Measurements from ENCODE around the gene C6orf118. TPM values are rescaled to one million over a fixed set of nuclear protein-coding genes. Genes with fewer than 3 reads are reported as not detected.

The C6orf118 gene
- total RNA-seq, 6 donors from 2014 or later = 3.5 to 48.3 (median 13.8) TPM; not detected in 1

GRCh38 chr6:165274611-165275010, 34.8 kb downstream of the C6orf118 start:
- no peaks in the 10 kb centered on the region for H3K27me3 ChIP-seq
- WGBS, 2 donors = 86 to 87% methylated on average over 3 of the region's 3 CpGs
- DNase-seq (no peak), ATAC-seq (ENCODE audit: low FRiP score in 2 of 2) (no peak)
- no peak overlapping the region for H3K27ac ChIP-seq
- H3K9me3 ChIP-seq = no peaks in the 10 kb centered on the region
- no peaks in the 10 kb centered on the region for H3K4me1 ChIP-seq
- TF ChIP-seq EP300 (IDR thresholded peaks at IDR 0.05) (no peak), POLR2A (IDR thresholded peaks at IDR 0.05) (no peak), POLR2AphosphoS5 (IDR thresholded peaks at IDR 0.05) (no peak), CTCF (IDR thresholded peaks at IDR 0.05) (no peak)
- no peak overlapping the region for H3K4me3 ChIP-seq
- no peaks in the 10 kb centered on the region for H3K36me3 ChIP-seq

GRCh38 chr6:165272585-165272984, 36.8 kb downstream of the C6orf118 start:
- ATAC-seq (ENCODE audit: low FRiP score in 2 of 2) = no peak
- Histone ChIP-seq H3K9me3 (no peaks in the 10 kb centered on the region), H3K4me1 (no peaks in the 10 kb centered on the region), H3K36me3 (no peaks in the 10 kb centered on the region), H3K4me3 (no peak overlapping the region), H3K27me3 (no peaks in the 10 kb centered on the region), H3K27ac (no peak overlapping the region)
- 77 to 79% methylated on average over 6 of the region's 6 CpGs for WGBS, 2 donors
- TF ChIP-seq EP300 (IDR thresholded peaks at IDR 0.05) (no peak), POLR2A (IDR thresholded peaks at IDR 0.05) (no peak), POLR2AphosphoS5 (IDR thresholded peaks at IDR 0.05) (no peak), CTCF (IDR thresholded peaks at IDR 0.05) (no peak)
- DNase-seq = no peak

- no peaks in the 10 kb centered on the region for H3K4me1 ChIP-seq
- no peaks in the 10 kb centered on the region for H3K27me3 ChIP-seq
- no peak for DNase-seq
- 56 to 59% methylated on average over 7 of the region's 7 CpGs for WGBS, 2 donors
- TF ChIP-seq POLR2A (IDR thresholded peaks at IDR 0.05) = no peak
- no peak for TF ChIP-seq POLR2AphosphoS5 (IDR thresholded peaks at IDR 0.05)
- no peak for TF ChIP-seq CTCF (IDR thresholded peaks at IDR 0.05)
- no peak for TF ChIP-seq EP300 (IDR thresholded peaks at IDR 0.05)
- H3K4me3 ChIP-seq = no peak overlapping the region
- H3K9me3 ChIP-seq = no peaks in the 10 kb centered on the region
- no peaks in the 10 kb centered on the region for H3K36me3 ChIP-seq
- no peak for ATAC-seq (ENCODE audit: low FRiP score in 2 of 2)
- no peak overlapping the region for H3K27ac ChIP-seq
Measured at GRCh38 chr6:165268987-165269386, 40.4 kb downstream of the C6orf118 start.

GRCh38 chr6:165266621-165267020, 42.8 kb downstream of the C6orf118 start:
- H3K4me1 ChIP-seq = no peaks in the 10 kb centered on the region
- no peaks in the 10 kb centered on the region for H3K9me3 ChIP-seq
- ATAC-seq (ENCODE audit: low FRiP score in 2 of 2) (no peak), DNase-seq (no peak)
- 67 to 71% methylated on average over 1 of the region's 1 CpG for WGBS, 2 donors
- H3K27ac ChIP-seq = no peak overlapping the region
- no peaks in the 10 kb centered on the region for H3K27me3 ChIP-seq
- TF ChIP-seq CTCF (IDR thresholded peaks at IDR 0.05) = no peak
- TF ChIP-seq POLR2AphosphoS5 (IDR thresholded peaks at IDR 0.05) = no peak
- no peak for TF ChIP-seq POLR2A (IDR thresholded peaks at IDR 0.05)
- TF ChIP-seq EP300 (IDR thresholded peaks at IDR 0.05) = no peak
- no peaks in the 10 kb centered on the region for H3K36me3 ChIP-seq
- no peak overlapping the region for H3K4me3 ChIP-seq

GRCh38 chr6:165266191-165266590, 43.2 kb downstream of the C6orf118 start:
- no peak overlapping the region for H3K4me3 ChIP-seq
- 73 to 78% methylated on average over 5 of the region's 5 CpGs for WGBS, 2 donors
- no peak for ATAC-seq (ENCODE audit: low FRiP score in 2 of 2)
- no peak for DNase-seq
- no peak overlapping the region for H3K27ac ChIP-seq
- H3K9me3 ChIP-seq = no peaks in the 10 kb centered on the region
- H3K4me1 ChIP-seq = no peaks in the 10 kb centered on the region
- no peaks in the 10 kb centered on the region for H3K36me3 ChIP-seq
- TF ChIP-seq POLR2A (IDR thresholded peaks at IDR 0.05) (no peak), POLR2AphosphoS5 (IDR thresholded peaks at IDR 0.05) (no peak), CTCF (IDR thresholded peaks at IDR 0.05) (no peak), EP300 (IDR thresholded peaks at IDR 0.05) (no peak)
- H3K27me3 ChIP-seq = no peaks in the 10 kb centered on the region
